Left lung (tissue), 10 donors: ENCODE data around the gene ZC3H7B. TPM values are rescaled to one million over a fixed set of nuclear protein-coding genes. Genes with fewer than 3 reads are reported as not detected.

ENCODE experiments used
- ATAC-seq: fragments of 200-7000 bp; cut with Tn5 transposase; one replicate; pipeline ENCODE4 v1.9.1; 2020; ENCODE audit warnings: moderate library complexity
- DNase-seq, 4 donors: peaks; one replicate each; pipeline ENCODE4 v3.0.0-alpha.2; 2013 to 2020
- H3K27ac ChIP-seq, 2 donors: fragments of 200-600 bp; sonication (generic) in 1 of 2; one replicate each; pipeline versions ENCODE4 v1.5.0 to v1.8.0; 2020 to 2021
- H3K27me3 ChIP-seq, 2 donors: fragments of 200-600 bp; sonication (generic) in 1 of 2; one replicate each; pipeline versions ENCODE4 v1.5.0 to v1.8.0; 2020 to 2021
- H3K36me3 ChIP-seq, 2 donors: fragments of 200-600 bp; sonication (generic) in 1 of 2; one replicate each; pipeline versions ENCODE4 v1.5.0 to v1.8.0; 2020 to 2021
- H3K4me1 ChIP-seq, 2 donors: fragments of 200-600 bp; one replicate each; pipeline ENCODE4 v1.8.0; 2021
- H3K4me3 ChIP-seq, 2 donors: fragments of 200-600 bp; sonication (generic) in 1 of 2; one replicate each; pipeline versions ENCODE4 v1.5.0 to v1.8.0; 2020 to 2021; ENCODE audit warnings: mild to moderate bottlenecking in 1 of 2
- H3K9me3 ChIP-seq, 2 donors: fragments of 200-600 bp; sonication (generic) in 1 of 2; one replicate each; pipeline versions ENCODE4 v1.5.0 to v1.8.0; 2020 to 2021
- intact Hi-C, 2 donors: fragments of 100-400 bp; cut with DNase I; formaldehyde crosslinking; loops; one replicate each; pipeline versions ENCODE4 v1.11.2 to v1.14.2; 2022
- polyA plus RNA-seq, 6 donors: library from polyadenylated mRNA; unstranded; fragments of 120-200 nt; gene quantifications; one replicate each; pipeline ENCODE4 v1.2.1, GENCODE V29; 2013; ENCODE audit not compliant: insufficient read length in 6 of 6
- total RNA-seq, 2 donors: library from RNA; stranded (reverse); fragmentation: NEBNext Ultra II Directional; extraction: Animal tissue kit (Norgen Biotek cat#: 25700); gene quantifications; one replicate each; pipeline ENCODE4 v1.2.1, GENCODE V29; 2021
- TF ChIP-seq, protein P1 (sequence below), 2 donors: fragments of 200-600 bp; sonication (generic) in 1 of 2; IDR thresholded peaks; one replicate each; pipeline versions ENCODE4 v1.5.0 to v1.8.0; 2021; ENCODE audit warnings: antibody characterized with exemption in 2 of 2
- donor health status: DM: no; HTN: yes; CAD: no.
- donor health status: DM: no; HTN: no; CAD: no.

ZC3H7B gene
- total and polyA plus RNA-seq, 8 donors, result 50.4 to 84.1 (median 69.1) TPM

DNA sequence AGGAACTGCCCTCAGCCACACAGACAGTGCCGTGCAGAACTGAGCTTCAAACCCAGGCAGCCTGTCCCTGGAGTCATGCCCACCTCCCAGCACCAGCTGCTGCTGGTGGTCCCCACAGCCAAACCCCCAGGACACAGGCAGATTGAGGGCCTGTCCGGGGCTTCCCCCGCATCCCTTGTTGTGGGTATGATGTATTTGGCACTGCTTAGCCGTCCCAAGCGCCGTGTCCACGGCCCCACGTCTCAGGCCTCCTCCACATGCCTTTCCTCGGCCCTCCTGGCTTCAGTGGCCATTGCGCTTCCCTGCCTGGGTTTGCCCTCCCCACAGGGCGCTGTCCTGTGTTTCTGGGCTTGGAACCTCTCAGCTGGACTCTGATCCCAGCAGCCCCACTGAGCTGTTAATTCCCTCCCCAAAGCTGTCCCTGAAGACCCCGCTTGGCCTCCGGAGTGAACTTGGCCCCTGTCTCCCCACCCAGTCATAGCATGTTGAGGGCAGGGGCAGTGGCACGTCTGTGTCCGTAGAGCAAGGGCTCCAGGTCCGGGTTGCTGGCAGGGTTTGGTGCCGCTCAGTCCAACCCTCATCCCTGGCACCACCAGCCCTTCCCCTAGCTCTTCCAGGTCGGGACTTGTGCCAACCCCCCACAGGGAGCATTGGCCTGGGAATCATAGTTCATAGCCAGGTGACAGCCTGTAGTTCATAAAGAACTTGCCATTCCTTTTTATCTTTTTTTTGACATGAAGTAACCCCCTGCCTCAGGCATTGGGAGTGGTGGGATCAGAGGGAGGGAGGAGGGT is 45.9 kb downstream of the ZC3H7B start:
- ATAC-seq, result no peak
- no peak for DNase-seq
- H3K4me1 ChIP-seq, result no peaks in the 10 kb centered on the region
- no peak overlapping the region for H3K27ac ChIP-seq
- H3K9me3 ChIP-seq, result no peaks in the 10 kb centered on the region
- intact Hi-C loops, result no loop called here
- no peak overlapping the region for H3K4me3 ChIP-seq
- no peaks in the 10 kb centered on the region for H3K27me3 ChIP-seq
- H3K36me3 ChIP-seq, result peaks cover 0 to 100% of the 10 kb centered on the region in 2 donors
- TF ChIP-seq, protein P1, sequence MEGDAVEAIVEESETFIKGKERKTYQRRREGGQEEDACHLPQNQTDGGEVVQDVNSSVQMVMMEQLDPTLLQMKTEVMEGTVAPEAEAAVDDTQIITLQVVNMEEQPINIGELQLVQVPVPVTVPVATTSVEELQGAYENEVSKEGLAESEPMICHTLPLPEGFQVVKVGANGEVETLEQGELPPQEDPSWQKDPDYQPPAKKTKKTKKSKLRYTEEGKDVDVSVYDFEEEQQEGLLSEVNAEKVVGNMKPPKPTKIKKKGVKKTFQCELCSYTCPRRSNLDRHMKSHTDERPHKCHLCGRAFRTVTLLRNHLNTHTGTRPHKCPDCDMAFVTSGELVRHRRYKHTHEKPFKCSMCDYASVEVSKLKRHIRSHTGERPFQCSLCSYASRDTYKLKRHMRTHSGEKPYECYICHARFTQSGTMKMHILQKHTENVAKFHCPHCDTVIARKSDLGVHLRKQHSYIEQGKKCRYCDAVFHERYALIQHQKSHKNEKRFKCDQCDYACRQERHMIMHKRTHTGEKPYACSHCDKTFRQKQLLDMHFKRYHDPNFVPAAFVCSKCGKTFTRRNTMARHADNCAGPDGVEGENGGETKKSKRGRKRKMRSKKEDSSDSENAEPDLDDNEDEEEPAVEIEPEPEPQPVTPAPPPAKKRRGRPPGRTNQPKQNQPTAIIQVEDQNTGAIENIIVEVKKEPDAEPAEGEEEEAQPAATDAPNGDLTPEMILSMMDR (IDR thresholded peaks at IDR 0.05), result no peak

DNA sequence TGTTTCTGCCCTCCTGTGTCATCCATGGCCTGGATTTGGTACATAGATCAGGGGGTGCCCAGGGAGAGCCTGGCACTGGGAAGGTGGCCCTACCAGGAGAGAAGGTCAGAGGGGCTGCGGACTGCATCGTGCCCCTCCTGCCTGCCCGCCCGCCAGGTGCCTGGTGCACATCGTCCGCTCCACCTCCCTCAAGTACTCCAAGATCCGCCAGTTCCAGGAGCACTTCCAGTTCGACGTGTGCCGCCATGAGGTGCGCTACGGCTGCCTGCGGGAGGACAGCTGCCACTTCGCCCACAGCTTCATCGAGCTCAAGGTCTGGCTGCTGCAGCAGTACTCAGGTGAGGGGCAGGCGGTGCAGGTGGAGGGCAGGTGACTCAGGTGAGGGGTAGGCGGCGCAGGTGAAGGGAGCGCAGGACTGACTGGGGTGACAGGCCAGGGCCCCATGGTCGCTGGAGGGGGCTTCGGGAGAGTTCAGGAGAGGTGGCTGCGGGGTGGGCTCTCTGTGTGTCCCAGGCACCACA is 47.7 kb downstream of the ZC3H7B start:
- Histone ChIP-seq H3K27me3 (no peaks in the 10 kb centered on the region), H3K4me1 (no peaks in the 10 kb centered on the region), H3K36me3 (peaks cover 0 to 100% of the 10 kb centered on the region in 2 donors), H3K9me3 (no peaks in the 10 kb centered on the region), H3K4me3 (no peak overlapping the region), H3K27ac (no peak overlapping the region)
- intact Hi-C loops, result no loop called here
- TF ChIP-seq, protein P1 (IDR thresholded peaks at IDR 0.05), result no peak
- DNase-seq (no peak), ATAC-seq (no peak)

DNA sequence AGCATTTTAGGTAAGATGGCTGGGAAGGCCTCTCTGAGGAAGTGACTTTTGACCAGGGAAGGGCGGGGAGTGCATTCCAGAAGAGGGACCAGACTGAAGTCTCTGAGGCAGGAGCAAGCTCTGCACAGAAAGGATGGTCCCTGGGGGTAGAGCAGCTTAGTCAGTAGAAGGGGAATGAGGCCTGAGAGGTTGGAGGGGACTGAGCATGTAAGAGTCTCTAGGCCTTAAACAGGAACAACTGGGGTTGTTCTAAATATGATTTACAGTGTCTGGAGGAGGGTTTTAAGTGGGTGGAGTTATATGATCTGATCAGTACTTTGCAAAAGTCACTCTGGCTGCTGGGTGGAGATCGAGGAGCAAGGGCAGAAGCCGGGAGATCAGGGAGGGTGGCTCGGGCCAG is 48.8 kb downstream of the ZC3H7B start:
- H3K27me3 ChIP-seq, result no peaks in the 10 kb centered on the region
- TF ChIP-seq, protein P1 (IDR thresholded peaks at IDR 0.05), result no peak
- H3K27ac ChIP-seq, result no peak overlapping the region
- peaks cover 0 to 100% of the 10 kb centered on the region in 2 donors for H3K36me3 ChIP-seq
- ATAC-seq (no peak), DNase-seq (no peak)
- H3K9me3 ChIP-seq, result no peaks in the 10 kb centered on the region
- no peak overlapping the region for H3K4me3 ChIP-seq
- H3K4me1 ChIP-seq, result no peaks in the 10 kb centered on the region
- intact Hi-C loops, result no loop called here

DNA sequence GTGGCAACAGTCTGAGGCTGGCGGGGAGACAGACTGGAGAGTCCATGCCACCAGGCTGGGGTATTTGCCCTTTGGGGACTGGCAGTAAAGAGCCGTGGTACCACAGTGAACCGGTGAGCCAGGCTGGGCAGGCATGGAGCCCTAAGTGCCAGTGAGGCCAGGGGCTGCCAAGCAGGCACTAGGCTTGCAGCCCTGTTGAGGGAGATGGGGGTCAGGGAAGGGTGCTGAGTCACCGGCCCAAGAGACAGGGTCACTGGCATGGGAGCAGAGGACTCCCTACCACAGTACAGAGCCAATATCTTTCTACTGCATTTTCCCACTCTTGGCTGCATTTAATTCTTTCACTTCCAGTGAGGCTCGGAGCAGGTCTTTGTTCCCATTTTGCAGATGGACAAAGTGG is 49.7 kb downstream of the ZC3H7B start:
- TF ChIP-seq, protein P1 (IDR thresholded peaks at IDR 0.05), result no peak
- H3K9me3 ChIP-seq, result no peaks in the 10 kb centered on the region
- no peak for DNase-seq
- no peak overlapping the region for H3K27ac ChIP-seq
- no peaks in the 10 kb centered on the region for H3K27me3 ChIP-seq
- no peaks in the 10 kb centered on the region for H3K4me1 ChIP-seq
- peaks cover 0 to 100% of the 10 kb centered on the region in 2 donors for H3K36me3 ChIP-seq
- H3K4me3 ChIP-seq, result no peak overlapping the region
- no peak for ATAC-seq
- intact Hi-C loops, result no loop called here

DNA sequence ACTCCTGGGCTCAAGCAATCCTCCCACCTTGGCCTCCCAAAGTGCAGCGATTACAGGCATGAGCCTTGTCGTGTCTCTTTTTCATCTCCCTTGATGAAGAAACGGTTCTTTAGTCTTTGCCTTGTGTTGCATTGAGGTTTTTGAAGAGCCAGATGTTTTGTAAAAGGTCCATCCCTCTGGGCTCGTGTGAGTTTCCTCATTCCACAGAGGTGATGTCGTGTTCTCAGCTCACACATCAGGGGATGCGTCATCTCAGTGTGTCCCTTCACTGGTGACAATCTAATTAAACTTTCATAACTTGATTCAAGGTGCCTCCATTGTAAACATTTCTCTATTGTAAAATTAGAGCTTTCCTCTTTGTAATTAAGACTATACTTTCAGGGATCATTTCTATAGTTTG is 50.7 kb downstream of the ZC3H7B start:
- H3K9me3 ChIP-seq, result no peaks in the 10 kb centered on the region
- no peaks in the 10 kb centered on the region for H3K27me3 ChIP-seq
- intact Hi-C loops, result no loop called here
- H3K27ac ChIP-seq, result no peak overlapping the region
- H3K4me3 ChIP-seq, result no peak overlapping the region
- DNase-seq (no peak), ATAC-seq (no peak)
- TF ChIP-seq, protein P1 (IDR thresholded peaks at IDR 0.05), result no peak
- no peaks in the 10 kb centered on the region for H3K4me1 ChIP-seq
- peaks cover 0 to 100% of the 10 kb centered on the region in 2 donors for H3K36me3 ChIP-seq
